GM12865 (cell line): ENCODE results near the gene DPP10.

ENCODE experiments used
- DNase-seq: peaks from one replicate; pipeline ENCODE4 v3.0.0; 2010; ENCODE audit warnings: low read depth
- H3K4me3 ChIP-seq: 2 replicates; pipeline ENCODE4 v1.5.1; 2011; ENCODE audit warnings: mild to moderate bottlenecking, low read depth, low read length, control low read depth
- CTCF ChIP-seq: IDR thresholded peaks from 2 replicates; pipeline ENCODE4 v1.5.1; 2011; ENCODE audit warnings: low read length, control low read depth, low read depth, inconsistent platforms; ENCODE audit not compliant: insufficient read depth; ENCODE audit errors: missing control alignments

Gene DPP10

GRCh38 chr2:115369400-115369799 lies 927.0 kb downstream of the DPP10 start:
- no peak for TF ChIP-seq CTCF
- DNase-seq: no peak
- no peak overlapping the region for H3K4me3 ChIP-seq

DNA sequence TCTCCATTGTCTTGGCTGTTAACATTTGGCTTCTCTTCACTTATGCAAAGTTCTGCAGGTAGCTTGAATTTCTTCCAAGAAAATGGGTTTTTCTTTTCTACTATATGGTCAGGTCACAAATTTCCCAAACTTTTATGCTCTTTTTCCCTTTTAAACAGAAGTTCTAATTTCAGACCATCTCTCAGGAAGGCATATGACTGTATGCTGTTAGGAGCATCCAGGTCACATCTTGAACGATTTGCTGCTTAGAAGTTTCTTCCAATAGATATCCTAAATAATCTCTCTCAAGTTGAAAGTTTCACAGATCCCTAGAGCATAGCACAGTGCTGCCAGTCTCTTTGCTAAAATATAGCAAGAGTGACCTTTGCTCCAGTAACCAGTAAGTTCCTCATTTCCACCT lies 932.5 kb downstream of the DPP10 start:
- no peak for TF ChIP-seq CTCF
- DNase-seq: no peak
- no peak overlapping the region for H3K4me3 ChIP-seq

- H3K4me3 ChIP-seq: no peak overlapping the region
- no peak for DNase-seq
- no peak for TF ChIP-seq CTCF
Measured at GRCh38 chr2:115384399-115384798, 942.0 kb downstream of the DPP10 start.

- H3K4me3 ChIP-seq: no peak overlapping the region
- DNase-seq: no peak
- no peak for TF ChIP-seq CTCF
Measured at GRCh38 chr2:115386465-115386864, 944.0 kb downstream of the DPP10 start.

DNA sequence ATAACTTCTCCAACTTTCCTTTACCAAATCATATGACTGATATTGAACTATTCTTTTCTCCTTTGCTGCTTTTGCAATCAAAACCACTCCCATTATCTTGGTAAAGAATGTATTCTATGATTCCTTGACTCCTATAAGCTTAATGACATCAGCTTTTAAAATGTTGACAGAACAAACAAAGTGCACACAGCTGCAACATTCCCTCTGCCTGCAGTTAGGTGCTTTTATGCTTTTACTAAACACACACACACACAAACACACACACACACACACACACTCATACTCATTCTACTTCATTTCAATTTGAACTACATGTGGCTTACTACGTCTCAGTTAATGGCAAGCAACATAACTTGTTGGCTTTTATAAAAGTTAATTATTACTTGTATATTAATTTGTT lies 946.6 kb downstream of the DPP10 start:
- H3K4me3 ChIP-seq: no peak overlapping the region
- DNase-seq: no peak
- TF ChIP-seq CTCF: no peak

DNA sequence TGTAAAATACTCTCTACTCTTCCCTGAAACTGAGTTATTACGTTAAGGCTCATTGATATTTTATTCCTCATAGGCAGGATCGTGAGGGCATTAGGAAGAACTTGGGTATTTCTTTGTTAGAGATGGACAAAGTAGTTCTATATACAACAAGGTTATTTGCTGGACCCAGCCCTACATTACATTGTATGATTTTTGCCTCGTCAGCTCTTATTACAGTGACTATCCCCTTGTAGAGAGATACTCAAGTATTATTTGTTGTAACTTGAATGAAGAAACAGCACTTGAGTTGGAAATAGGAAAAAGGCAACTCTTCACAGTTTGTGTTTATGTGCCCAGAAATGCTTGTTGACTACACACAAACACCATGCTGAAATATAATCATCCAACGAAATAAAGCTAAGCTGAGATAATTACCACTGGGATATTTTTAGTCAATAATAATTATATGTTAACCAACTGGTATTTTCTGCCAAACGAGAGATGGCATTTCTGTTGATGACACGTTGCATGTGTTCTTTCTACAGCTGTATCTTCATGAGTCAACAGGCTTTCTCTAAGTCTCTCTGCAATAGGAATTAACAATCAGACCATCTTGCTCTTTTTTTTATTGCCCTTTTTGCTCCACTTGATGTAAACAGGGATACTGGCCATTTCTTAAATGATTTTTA lies 947.6 kb downstream of the DPP10 start:
- H3K4me3 ChIP-seq: no peak overlapping the region
- DNase-seq: no peak
- TF ChIP-seq CTCF: no peak

DNA sequence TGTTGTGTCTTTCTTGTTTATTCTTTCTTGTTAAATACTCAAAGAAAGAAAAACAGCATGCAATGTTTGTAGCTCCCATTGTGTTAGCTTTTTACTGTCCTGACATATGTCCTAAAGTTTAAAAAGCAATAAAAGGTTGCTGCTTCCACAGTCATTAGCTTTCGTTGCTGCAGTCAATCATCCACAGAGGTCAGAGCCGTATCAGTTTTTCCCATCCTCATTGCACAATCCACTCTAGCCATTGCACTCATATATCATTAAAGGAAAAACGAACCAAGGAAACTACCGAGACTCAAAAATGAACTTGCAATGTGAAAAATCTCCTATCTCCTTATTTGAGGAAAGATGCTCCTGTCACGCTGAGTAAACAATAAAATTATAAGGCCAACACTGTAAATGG lies 954.1 kb downstream of the DPP10 start:
- TF ChIP-seq CTCF: no peak
- DNase-seq: no peak

More for the DNA sequence above, 954.1 kb downstream of the DPP10 start:
- no peak overlapping the region for H3K4me3 ChIP-seq
